Sigmoid colon (tissue), 7 donors: ENCODE measurements around the gene MOB3B. TPM values are rescaled to one million over a fixed set of nuclear protein-coding genes. Genes with fewer than 3 reads are reported as not detected.

Experiments used
- DNase-seq: peaks from one replicate; pipeline ENCODE4 v3.0.0-alpha.2; 2019
- H3K27ac ChIP-seq, 4 donors: fragments of 200-600 bp; sonication (generic); one replicate each; pipeline ENCODE4 v1.5.1; 2016 to 2019; ENCODE audit warnings: mild to moderate bottlenecking in 1 of 4
- H3K27me3 ChIP-seq, 3 donors: fragments of 200-600 bp; sonication (generic); one replicate each; pipeline ENCODE4 v1.5.1; 2019; ENCODE audit warnings: mild to moderate bottlenecking in 1 of 3
- H3K36me3 ChIP-seq, 4 donors: fragments of 200-600 bp; sonication (generic); one replicate each; pipeline ENCODE4 v1.5.1; 2016 to 2019
- H3K4me1 ChIP-seq, 4 donors: fragments of 200-600 bp; sonication (generic); one replicate each; pipeline ENCODE4 v1.5.1; 2017 to 2019
- H3K4me3 ChIP-seq, 4 donors: fragments of 200-600 bp; sonication (generic); one replicate each; pipeline ENCODE4 v1.5.1; 2017 to 2019; ENCODE audit warnings: mild to moderate bottlenecking in 2 of 4, moderate library complexity in 1 of 4
- H3K9me3 ChIP-seq, 4 donors: fragments of 200-600 bp in 3 of 4; sonication (generic) in 3 of 4; one replicate each; pipeline versions ENCODE4 v1.5.1 to v1.6.1; 2013 to 2019
- EP300 ChIP-seq, 4 donors: sonication (generic); formaldehyde crosslinking; IDR thresholded peaks; one replicate each; pipeline ENCODE4 v1.6.1; 2017; ENCODE audit warnings: antibody characterized with exemption in 4 of 4
- POLR2A ChIP-seq, 2 donors: fragments of 450-650 bp; IDR thresholded peaks; one replicate each; pipeline ENCODE4 v1.6.1; 2016; ENCODE audit warnings: antibody characterized with exemption in 2 of 2, mild to moderate bottlenecking in 2 of 2, moderate library complexity in 2 of 2
- POLR2AphosphoS5 ChIP-seq, 4 donors: sonication (generic); formaldehyde crosslinking; IDR thresholded peaks; one replicate each; pipeline ENCODE4 v1.6.1; 2017; ENCODE audit warnings: antibody characterized with exemption in 4 of 4
- WGBS, 2 donors: extraction: QIAGEN DNeasy Blood & Tissue Kit; methylation state at CpG; one replicate each; pipeline ENCODE4 v1.1.7; 2013; 5-methylcytosine and 5-hydroxymethylcytosine counted together
- intact Hi-C: fragments of 100-400 bp; cut with DNase I; formaldehyde crosslinking; loops from one replicate; pipeline ENCODE4 v1.15.1; 2023
- polyA plus RNA-seq, 3 donors: library from polyadenylated mRNA; stranded (reverse); fragments of 200-250 nt; gene quantifications; one replicate each; pipeline ENCODE4 v1.2.3, GENCODE V29; 2013
- total RNA-seq, 4 donors: library from RNA; depleted of rRNA; stranded (reverse); fragments of >200 nt; gene quantifications; one replicate each; pipeline ENCODE4 v1.1.0, GENCODE V29; 2016
- TF ChIP-seq, protein P1 (sequence below), 4 experiments: fragments of 450-650 bp in 3 of 4; fragments of 200-600 bp in 1 of 4; IDR thresholded peaks; one replicate each; pipeline ENCODE4 v1.5.1; 2016 to 2019; ENCODE audit warnings: antibody characterized with exemption in 4 of 4, mild to moderate bottlenecking in 3 of 4, moderate library complexity in 2 of 4
- donor health status: healthy with polysubstance abuse.
- donor health status: Bipolar disorder and iron deficiency.
- donor health status: healthy.

The MOB3B gene
- total and polyA plus RNA-seq, 7 donors, result 6.9 to 23.4 (median 16.1) TPM

GRCh38 chr9:27442464-27442863, 87.2 kb downstream of the MOB3B start:
- Histone ChIP-seq H3K36me3 (no peaks in the 10 kb centered on the region), H3K4me3 (no peak overlapping the region), H3K27me3 (no peaks in the 10 kb centered on the region), H3K9me3 (no peaks in the 10 kb centered on the region), H3K27ac (no peak overlapping the region), H3K4me1 (peaks cover 0 to 3% (median 0%) of the 10 kb centered on the region in 4 donors)
- TF ChIP-seq, protein P1, sequence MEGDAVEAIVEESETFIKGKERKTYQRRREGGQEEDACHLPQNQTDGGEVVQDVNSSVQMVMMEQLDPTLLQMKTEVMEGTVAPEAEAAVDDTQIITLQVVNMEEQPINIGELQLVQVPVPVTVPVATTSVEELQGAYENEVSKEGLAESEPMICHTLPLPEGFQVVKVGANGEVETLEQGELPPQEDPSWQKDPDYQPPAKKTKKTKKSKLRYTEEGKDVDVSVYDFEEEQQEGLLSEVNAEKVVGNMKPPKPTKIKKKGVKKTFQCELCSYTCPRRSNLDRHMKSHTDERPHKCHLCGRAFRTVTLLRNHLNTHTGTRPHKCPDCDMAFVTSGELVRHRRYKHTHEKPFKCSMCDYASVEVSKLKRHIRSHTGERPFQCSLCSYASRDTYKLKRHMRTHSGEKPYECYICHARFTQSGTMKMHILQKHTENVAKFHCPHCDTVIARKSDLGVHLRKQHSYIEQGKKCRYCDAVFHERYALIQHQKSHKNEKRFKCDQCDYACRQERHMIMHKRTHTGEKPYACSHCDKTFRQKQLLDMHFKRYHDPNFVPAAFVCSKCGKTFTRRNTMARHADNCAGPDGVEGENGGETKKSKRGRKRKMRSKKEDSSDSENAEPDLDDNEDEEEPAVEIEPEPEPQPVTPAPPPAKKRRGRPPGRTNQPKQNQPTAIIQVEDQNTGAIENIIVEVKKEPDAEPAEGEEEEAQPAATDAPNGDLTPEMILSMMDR (IDR thresholded peaks at IDR 0.05), result no peak
- TF ChIP-seq POLR2AphosphoS5 (IDR thresholded peaks at IDR 0.05) (no peak), POLR2A (IDR thresholded peaks at IDR 0.05) (no peak), EP300 (IDR thresholded peaks at IDR 0.05) (no peak)
- 20 to 71% methylated on average over 4 of the region's 4 CpGs for WGBS, 2 donors
- no peak for DNase-seq
- intact Hi-C loops, result no loop called here

GRCh38 chr9:27441741-27442070, 87.9 kb downstream of the MOB3B start:
- Histone ChIP-seq H3K27ac (no peak overlapping the region), H3K4me1 (no peaks in the 10 kb centered on the region), H3K36me3 (no peaks in the 10 kb centered on the region), H3K4me3 (no peak overlapping the region), H3K27me3 (no peaks in the 10 kb centered on the region), H3K9me3 (no peaks in the 10 kb centered on the region)
- intact Hi-C loops, result no loop called here
- no peak for DNase-seq
- TF ChIP-seq POLR2AphosphoS5 (IDR thresholded peaks at IDR 0.05) (no peak), POLR2A (IDR thresholded peaks at IDR 0.05) (no peak), EP300 (IDR thresholded peaks at IDR 0.05) (no peak)
- TF ChIP-seq, protein P1 (IDR thresholded peaks at IDR 0.05), result no peak
- WGBS, 2 donors, result 66 to 86% methylated on average over 4 of the region's 4 CpGs

DNA sequence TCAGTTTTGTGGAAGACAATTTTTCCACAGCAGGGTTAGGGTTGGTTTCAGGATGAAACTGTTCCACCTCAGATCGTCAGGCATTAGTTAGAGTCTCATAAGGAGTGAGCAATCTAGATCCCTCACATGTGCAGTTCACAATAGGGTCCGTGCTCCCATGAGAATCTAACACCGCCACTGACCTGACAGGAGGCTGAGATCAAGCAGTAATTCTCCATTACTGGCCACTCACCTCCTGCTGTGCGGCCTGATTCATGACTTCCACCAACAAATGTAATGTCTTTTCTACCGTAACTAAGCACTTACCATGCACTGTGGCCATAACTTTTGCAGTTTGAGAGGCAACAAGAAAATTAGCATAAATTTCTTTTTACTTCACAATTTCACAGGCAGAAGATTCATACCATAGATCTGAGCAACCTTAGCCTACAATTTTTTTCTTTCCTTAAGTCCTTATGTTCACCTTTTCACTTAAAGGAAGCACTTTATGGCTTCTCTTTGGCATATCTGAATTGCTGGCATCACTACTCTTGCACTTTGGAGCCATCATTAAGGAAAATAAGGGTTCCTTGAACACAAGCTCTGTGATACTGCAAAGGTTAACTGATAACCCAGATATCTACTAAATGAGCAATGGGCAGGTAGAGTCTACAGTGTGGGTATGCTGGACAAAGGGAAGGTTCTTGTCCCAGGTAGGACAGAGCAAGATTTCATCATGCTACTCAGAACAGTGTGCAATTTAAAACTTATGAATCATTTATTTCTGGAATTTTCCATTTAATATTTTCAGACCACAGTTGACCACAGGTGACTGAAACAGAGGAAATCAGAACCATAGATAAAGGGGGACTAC, 88.5 kb downstream of the MOB3B start:
- TF ChIP-seq, protein P1 (IDR thresholded peaks at IDR 0.05), result no peak
- TF ChIP-seq POLR2AphosphoS5 (IDR thresholded peaks at IDR 0.05) (no peak), POLR2A (IDR thresholded peaks at IDR 0.05) (no peak), EP300 (IDR thresholded peaks at IDR 0.05) (no peak)
- Histone ChIP-seq H3K4me3 (no peak overlapping the region), H3K36me3 (no peaks in the 10 kb centered on the region), H3K9me3 (no peaks in the 10 kb centered on the region), H3K27me3 (no peaks in the 10 kb centered on the region), H3K27ac (no peak overlapping the region), H3K4me1 (no peaks in the 10 kb centered on the region)
- intact Hi-C loops, result no loop called here
- 90 to 94% methylated on average over 5 of the region's 5 CpGs for WGBS, 2 donors
- no peak for DNase-seq

DNA sequence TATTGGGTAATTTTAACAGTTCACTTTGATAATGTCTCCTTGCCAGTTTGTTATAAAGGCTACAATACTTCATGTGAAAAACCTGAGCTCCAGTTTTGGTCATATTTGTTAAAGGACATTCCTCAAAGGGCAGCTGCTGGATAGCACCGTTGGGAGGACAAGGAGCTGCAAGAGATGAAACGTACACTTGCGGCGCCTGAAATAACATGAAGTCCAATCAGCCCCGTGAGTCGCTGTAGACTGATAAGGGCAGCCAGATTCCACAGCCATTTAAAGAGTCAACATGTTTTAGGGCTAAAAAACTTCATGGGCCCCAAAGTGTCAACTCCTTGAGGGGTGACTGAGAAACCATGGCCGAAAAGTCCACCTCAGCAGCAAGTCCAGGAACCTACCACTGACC, 91.1 kb downstream of the MOB3B start:
- no peaks in the 10 kb centered on the region for H3K36me3 ChIP-seq
- H3K9me3 ChIP-seq, result no peaks in the 10 kb centered on the region
- peaks cover 0 to 12% (median 9%) of the 10 kb centered on the region in 4 donors for H3K4me1 ChIP-seq
- intact Hi-C loops, result loop anchor here (5.0 kb wide), 1 partner anchor 79 kb away; no protein-coding TSS in a partner anchor
- WGBS, 2 donors, result 51 to 91% methylated on average over 7 of the region's 7 CpGs
- no peak overlapping the region for H3K27ac ChIP-seq
- no peak overlapping the region for H3K4me3 ChIP-seq
- no peak for TF ChIP-seq EP300 (IDR thresholded peaks at IDR 0.05)
- TF ChIP-seq, protein P1 (IDR thresholded peaks at IDR 0.05), result no peak
- no peak for TF ChIP-seq POLR2A (IDR thresholded peaks at IDR 0.05)
- TF ChIP-seq POLR2AphosphoS5 (IDR thresholded peaks at IDR 0.05), result no peak
- no peak for DNase-seq
- H3K27me3 ChIP-seq, result no peaks in the 10 kb centered on the region
